Neural progenitor cell (in vitro differentiated cells): ENCODE measurements around the gene IGF2BP1.

ENCODE experiments used
- CTCF ChIP-seq: fragments of 200-600 bp; sonication (generic); IDR thresholded peaks from 2 replicates; pipeline ENCODE4 v1.5.1; 2017; ENCODE audit warnings: antibody characterized with exemption, mild to moderate bottlenecking
- EZH2 ChIP-seq: fragments of 200-600 bp; sonication (generic); IDR thresholded peaks from 2 replicates; pipeline ENCODE4 v1.6.1; 2017; ENCODE audit warnings: antibody characterized with exemption, mild to moderate bottlenecking, moderate library complexity

- TF ChIP-seq EZH2 (no peak), CTCF (no peak)
These were observed 6.6 kb downstream of the IGF2BP1 start for GRCh38 chr17:49003557-49004511.
